Raji (cell line): ENCODE data around the gene NR4A3.

ENCODE experiments used
- POLR2A ChIP-seq: IDR thresholded peaks from 2 replicates; pipeline ENCODE4 v1.6.1; 2011; ENCODE audit warnings: low read depth, low read length, control low read depth; ENCODE audit not compliant: insufficient read depth

NR4A3 gene

GRCh38 chr9:99821396-99822108 is at the start of gene NR4A3:
Gene NR4A3, plus strand, starts transcription at chr9:99821885. Its CDS starts 6,158 bp downstream, at chr9:99828043.
- TF ChIP-seq POLR2A, result peak; percentile 64

GRCh38 chr9:99773468-99774138 is 48.1 kb upstream of the NR4A3 start:
- no peak for TF ChIP-seq POLR2A

- TF ChIP-seq POLR2A, result no peak
These were observed 43.4 kb upstream of the NR4A3 start for GRCh38 chr9:99778308-99778707.

GRCh38 chr9:99778836-99779235 is 42.8 kb upstream of the NR4A3 start:
- no peak for TF ChIP-seq POLR2A

- TF ChIP-seq POLR2A, result no peak
These were observed 42.4 kb upstream of the NR4A3 start for GRCh38 chr9:99779277-99779676.

DNA sequence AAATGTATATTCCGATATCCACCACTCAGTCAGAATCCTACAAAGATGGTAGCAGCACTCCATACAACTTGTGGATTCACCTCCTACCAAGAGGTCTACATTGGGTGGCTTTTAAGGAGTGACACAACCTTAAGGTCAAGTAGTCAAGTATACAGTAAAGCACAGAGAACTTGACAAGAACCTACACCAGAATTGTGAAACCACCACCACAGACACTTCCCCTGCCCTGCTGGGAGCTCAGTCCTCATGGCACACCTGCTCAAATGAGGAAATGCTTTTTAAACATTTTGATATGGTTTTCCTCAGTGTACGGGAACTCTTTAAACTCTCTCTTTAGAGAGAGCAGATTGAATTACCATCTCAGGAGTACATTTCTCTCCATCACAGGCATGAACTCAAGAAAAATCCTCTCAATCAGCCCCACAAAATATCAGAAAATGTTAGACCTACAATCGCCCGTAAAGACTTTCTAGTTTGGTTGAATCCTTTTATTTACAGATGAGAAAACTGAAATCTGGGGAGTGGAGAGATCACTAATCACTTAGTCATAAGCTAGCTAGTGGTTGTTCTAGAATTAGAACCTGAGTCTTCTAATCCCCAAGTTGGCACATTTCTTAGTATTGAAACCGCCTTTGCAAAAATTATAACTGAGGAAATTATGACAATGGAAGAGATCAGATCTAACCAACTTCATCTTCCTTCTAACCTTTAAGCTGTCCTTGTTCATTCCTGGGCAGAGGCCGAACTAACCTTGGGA is 38.5 kb upstream of the NR4A3 start:
- TF ChIP-seq POLR2A, result no peak

DNA sequence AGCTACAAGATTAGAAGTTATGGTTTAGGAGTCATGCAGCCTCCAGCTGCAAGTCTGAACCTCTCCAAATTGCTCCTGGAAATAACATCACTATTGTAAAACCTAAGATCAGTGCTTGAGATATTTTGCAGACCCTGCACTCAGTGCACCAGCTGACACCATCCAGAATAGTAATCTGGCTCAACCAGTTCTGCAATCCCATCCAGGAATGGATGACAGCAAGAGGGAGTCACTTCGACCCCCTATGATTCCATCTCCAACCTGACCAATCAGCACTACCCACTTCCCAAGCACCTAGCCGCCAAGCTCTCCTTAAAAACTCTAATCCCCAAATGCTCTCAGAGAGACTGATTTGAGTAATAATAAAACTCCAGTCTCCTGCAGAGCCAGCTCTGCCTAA is 37.9 kb upstream of the NR4A3 start:
- no peak for TF ChIP-seq POLR2A

DNA sequence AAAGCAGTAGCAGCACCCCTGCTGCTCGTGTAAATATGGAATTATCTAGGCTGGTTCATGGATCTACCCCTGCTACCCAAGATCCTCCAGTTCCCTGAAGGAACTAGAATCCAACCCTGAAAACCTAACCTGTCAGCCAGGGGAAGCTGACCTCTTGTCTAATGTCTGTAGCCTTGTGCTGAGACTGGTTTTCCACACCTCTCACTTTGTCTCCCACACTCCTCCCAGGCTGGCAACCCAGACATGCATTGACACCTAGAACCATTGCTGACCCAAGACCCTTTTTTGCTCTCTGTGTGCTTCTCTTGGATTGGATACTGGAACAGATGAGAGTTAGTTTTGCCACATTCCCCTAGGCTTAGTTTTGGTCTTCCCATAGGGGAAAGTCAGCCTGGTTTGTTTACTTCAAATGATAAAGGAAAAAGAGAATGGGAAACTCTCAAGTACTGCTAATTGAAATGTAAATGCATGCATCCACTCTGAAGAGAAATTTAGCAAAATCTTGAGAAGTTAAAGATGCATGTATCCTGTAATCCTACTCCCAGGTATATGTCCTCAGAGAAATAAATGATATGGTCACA is 36.6 kb upstream of the NR4A3 start:
- TF ChIP-seq POLR2A, result no peak

DNA sequence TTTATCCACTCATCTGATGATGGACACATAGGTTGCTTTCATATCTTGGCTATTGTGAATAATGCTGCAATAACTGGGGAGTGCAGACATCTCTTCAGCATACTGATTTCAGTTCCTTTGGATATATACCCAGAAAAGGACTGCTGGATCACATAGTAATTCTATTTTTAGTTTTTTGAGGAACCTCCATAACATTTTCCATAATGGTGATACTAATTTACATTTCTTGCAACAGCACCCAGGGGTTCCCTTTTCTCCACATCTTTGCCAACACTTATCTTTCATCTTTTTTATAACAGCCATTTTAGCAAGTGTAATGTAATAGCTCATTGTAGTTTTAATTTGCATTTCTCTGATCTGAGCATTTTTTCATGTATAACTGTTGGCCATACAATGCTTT is 34.1 kb upstream of the NR4A3 start:
- TF ChIP-seq POLR2A, result no peak

DNA sequence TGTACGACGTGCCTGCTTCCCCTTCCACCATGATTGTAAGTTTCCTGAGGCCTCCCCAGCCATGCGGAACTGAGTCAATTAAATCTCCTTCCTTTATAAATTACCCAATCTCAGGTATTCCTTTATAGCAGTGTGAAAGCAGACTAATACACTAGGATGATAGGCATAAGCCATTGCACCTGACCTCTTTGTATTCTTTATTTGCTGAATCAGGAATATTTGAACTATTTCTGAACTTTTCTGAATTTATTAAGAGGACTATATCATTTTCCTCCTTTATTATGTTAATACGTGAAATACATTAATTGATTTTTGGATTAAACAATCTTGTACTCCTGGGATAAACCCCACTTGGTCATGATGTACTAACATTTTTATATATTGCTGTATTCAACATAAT is 28.2 kb upstream of the NR4A3 start:
- TF ChIP-seq POLR2A, result no peak

DNA sequence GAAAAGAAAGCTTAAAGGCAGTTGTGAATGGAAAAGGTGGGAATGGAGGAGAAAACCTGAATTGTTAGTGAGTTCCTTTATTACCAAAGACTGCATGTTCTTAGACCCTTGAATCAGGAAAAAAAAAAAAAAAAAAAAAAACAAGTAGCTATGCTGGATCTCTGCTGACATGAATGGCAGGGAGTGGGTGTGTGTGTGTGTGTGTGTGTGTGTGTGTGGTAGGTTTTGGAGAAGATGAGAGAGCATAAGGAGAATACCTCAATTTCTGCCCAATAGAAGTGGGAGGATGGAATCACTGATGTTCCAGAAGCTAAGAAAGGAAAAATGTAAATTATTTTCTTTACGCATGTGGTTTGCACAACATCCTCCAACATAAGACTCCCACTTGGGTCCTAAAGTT is 25.5 kb upstream of the NR4A3 start:
- no peak for TF ChIP-seq POLR2A

DNA sequence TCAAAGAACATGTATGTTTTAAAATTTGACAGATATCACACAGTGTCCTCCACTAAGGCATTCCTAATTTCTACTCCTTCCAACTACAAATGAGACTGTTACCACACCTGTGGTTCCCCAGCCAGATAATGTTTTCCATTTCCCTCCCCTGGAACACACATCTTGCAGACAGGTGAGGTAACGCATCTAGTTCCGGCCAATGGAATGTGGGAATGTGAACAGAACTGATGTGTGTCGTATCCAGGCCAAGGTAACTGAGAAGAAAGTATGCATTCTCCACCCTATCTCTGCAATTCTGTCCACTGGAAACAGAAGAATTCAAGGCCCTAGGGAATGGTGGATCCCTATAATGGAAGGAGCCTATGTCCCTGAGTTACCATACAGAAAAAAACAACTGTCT is 19.9 kb upstream of the NR4A3 start:
- no peak for TF ChIP-seq POLR2A

- TF ChIP-seq POLR2A, result no peak
These were observed 18.0 kb upstream of the NR4A3 start for GRCh38 chr9:99803694-99804093.

GRCh38 chr9:99807276-99807852 is 14.3 kb upstream of the NR4A3 start:
- TF ChIP-seq POLR2A, result no peak

DNA sequence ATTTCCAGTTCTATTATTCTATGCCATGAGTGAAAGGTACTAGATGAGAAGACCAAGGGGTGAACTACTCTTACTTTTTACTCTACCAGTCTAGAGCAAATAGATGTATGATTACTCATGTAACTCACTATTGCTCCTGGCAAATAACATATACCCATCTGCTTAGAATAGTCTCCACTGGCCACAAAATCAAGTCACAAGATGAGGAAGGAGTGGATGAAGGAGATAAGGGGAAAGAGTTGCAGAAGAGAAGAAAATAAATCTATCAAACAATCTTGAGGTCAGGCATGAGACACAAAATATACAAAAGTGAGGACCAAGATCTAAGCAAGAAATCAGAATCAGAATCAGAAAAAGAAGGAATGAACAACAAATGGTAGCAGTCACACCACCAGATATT is 13.7 kb upstream of the NR4A3 start:
- TF ChIP-seq POLR2A, result no peak
